K562 (cell line): ENCODE data around the gene C1orf87. TPM values are rescaled to one million over a fixed set of nuclear protein-coding genes. Genes with fewer than 3 reads are reported as not detected.

Experiments used
- E2F3 ChIP-seq: fragments of 250-450 bp; sonication (Bioruptor Pico); IDR thresholded peaks from 2 replicates; pipeline ENCODE4 v1.4.0; 2020; ENCODE audit warnings: mild to moderate bottlenecking
- ESRRA ChIP-seq: fragments of 450-650 bp; IDR thresholded peaks from 2 replicates; pipeline ENCODE4 v1.6.1; 2014; ENCODE audit warnings: low read depth, mild to moderate bottlenecking, moderate library complexity, borderline replicate concordance
- HINFP ChIP-seq: fragments of 450-650 bp; conservative IDR thresholded peaks from 2 replicates; pipeline ENCODE4 v1.6.1; 2016; ENCODE audit warnings: missing genetic modification characterization, low read depth, mild to moderate bottlenecking, control low read depth, missing compliant biosample characterization
- PRDM10 ChIP-seq: fragments of 450-650 bp; IDR thresholded peaks from 2 replicates; pipeline ENCODE4 v1.6.1; 2018; ENCODE audit not compliant: partially characterized antibody
- SIN3A ChIP-seq, 2 experiments: fragments of 150-350 bp in 1 of 2; IDR thresholded peaks; 2 replicates each; pipeline ENCODE4 v1.6.1; 2011 to 2016; ENCODE audit warnings: borderline replicate concordance in 2 of 2, low read depth in 2 of 2, low read length in 2 of 2, mild to moderate bottlenecking in 2 of 2, moderate library complexity in 2 of 2; ENCODE audit not compliant: control insufficient read depth in 1 of 2
- ZFPM2 ChIP-seq: fragments of 250-450 bp; sonication (Bioruptor Pico); IDR thresholded peaks from 2 replicates; pipeline ENCODE4 v1.5.1; 2022; ENCODE audit warnings: mild to moderate bottlenecking
- ZSCAN32 ChIP-seq: fragments of 450-650 bp; formaldehyde crosslinking; IDR thresholded peaks from 2 replicates; pipeline ENCODE4 v1.4.0; 2020; ENCODE audit warnings: mild to moderate bottlenecking, moderate library complexity
- polyA plus RNA-seq, 8 experiments: library from polyadenylated mRNA; depleted of rRNA in 4 of 8; stranded (reverse) in 5 of 8; unstranded in 3 of 8; fragments of >200 nt; fragmentation: Nextera tagmentation in 2 of 8; fragmentation: Illumina TruSeq in 1 of 8; extraction: Ambion mirVana in 2 of 8; extraction: Trizol in 1 of 8; gene quantifications; 2 replicates each; pipeline versions ENCODE4 v1.2.1 to v1.2.3, GENCODE V29; 2011 to 2014; ENCODE audit warnings: inconsistent platforms in 1 of 8, missing spikeins in 1 of 8
- total RNA-seq, 7 experiments: library from RNA; depleted of rRNA in 6 of 7; stranded (reverse); fragments of >200 nt in 6 of 7; fragmentation: Illumina TruSeq in 2 of 7; extraction: Trizol in 2 of 7; gene quantifications; 2 replicates each; pipeline versions ENCODE4 v1.2.1 to v1.2.3, GENCODE V29; 2011 to 2021; ENCODE audit warnings: low replicate concordance in 1 of 7

C1orf87 gene
- total and polyA plus RNA-seq, 9 of the 15 experiments (the other 6 are each of a cell fraction or from before 2014, with no cell fraction given), result not detected

- TF ChIP-seq ZFPM2 (CRISPR knock-in tag), result no peak
- TF ChIP-seq PRDM10, result no peak
- no peak for TF ChIP-seq ZSCAN32
- no peak for TF ChIP-seq ESRRA
- no peak for TF ChIP-seq HINFP (tag)
- no peak for TF ChIP-seq E2F3 (CRISPR knock-in tag)
- TF ChIP-seq SIN3A (IDR thresholded peaks at IDR 0.05; ENCODE audit: borderline replicate concordance in 2 of 2, control insufficient read depth in 1 of 2, low read depth in 2 of 2, low read length in 2 of 2), result no peak
These were observed 99.9 kb downstream of the C1orf87 start (continued) for GRCh38 chr1:59973719-59974118.
